Stimulated activated CD8-positive, alpha-beta memory T cell treated with anti-CD3 and anti-CD28 coated beads, Interleukin-7, amount 100 ng/mL, for 4 hours (primary cell): ENCODE data around the gene ARL15.
"Not testable (repeated sequence)": the region's sequence is repeated elsewhere in the genome, so short reads cannot be mapped to it uniquely, and the experiment has no call there.

Experiments used
- DNase-seq, 2 donors: peaks; one replicate each; pipeline ENCODE4 v3.0.0-alpha.2; 2020; ENCODE audit warnings: low read depth in 2 of 2

The ARL15 gene

GRCh38 chr5:53985796-53986195, 324.6 kb downstream of the ARL15 start:
- no peak for DNase-seq

- DNase-seq = no peak
Measured at GRCh38 chr5:53984971-53985370, 325.4 kb downstream of the ARL15 start.

- no peak for DNase-seq
Measured at GRCh38 chr5:53983568-53984460, 326.6 kb downstream of the ARL15 start.

- DNase-seq = not testable (repeated sequence)
Measured at GRCh38 chr5:53982319-53982718, 328.1 kb downstream of the ARL15 start.

DNA sequence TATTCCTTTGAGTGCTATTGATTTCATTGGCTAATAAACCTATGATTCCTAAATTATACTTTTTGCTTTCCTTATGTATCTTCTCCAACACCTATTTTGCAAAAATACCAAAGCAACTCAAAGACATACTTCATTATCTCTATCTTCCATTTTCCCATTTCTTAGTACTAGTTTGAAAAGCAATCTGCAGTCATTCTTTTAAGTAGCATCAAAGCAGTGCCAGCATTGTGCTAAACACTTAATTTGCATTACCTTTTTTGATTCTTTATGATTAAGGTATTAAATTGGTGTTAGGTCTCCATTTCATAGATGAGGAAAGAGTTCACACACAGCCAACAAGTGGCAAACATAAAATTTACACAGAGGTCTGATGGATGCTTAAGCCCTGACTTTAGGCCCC, 330.3 kb downstream of the ARL15 start:
- DNase-seq = no peak

- DNase-seq = no peak
Measured at GRCh38 chr5:53974021-53974420, 336.4 kb downstream of the ARL15 start.

DNA sequence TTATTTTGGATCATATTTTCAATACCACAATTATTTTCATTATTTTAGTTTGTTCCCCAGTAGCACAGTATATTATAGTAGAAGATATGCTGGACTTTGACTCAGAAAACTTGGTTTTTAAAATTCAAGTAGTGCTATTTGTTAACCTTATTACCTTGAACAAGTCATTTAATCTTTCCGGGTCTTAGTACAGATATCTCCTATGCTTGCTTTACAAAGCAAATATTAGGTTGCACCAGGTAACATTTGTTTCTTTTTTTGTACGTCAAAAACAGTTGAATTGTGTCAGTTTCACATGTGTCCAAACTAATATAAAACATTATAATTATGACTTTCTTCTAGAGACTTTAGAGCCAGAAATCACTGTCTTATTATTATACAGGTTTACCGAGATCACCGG, 338.1 kb downstream of the ARL15 start:
- no peak for DNase-seq

DNA sequence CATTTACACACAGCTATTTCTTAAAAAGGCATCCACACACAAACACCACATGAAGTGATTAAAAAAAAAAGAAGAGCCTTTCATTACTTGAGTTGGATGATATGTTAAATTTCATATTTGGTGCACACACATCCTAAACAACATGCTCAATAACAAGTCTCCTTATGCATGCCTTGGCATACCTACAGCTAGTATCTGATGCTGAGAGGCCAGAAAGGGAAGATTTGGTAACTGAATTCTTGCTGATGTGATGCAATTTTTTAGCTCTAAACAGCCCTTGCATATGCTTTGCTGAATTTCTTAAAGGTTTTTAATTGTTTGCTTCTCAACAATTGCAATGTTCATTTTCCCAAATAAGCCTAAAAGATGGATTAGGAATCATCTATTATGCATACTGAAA, 338.8 kb downstream of the ARL15 start:
- no peak for DNase-seq

- DNase-seq = no peak
Measured at GRCh38 chr5:53971131-53971530, 339.2 kb downstream of the ARL15 start.

GRCh38 chr5:53970475-53970874, 339.9 kb downstream of the ARL15 start:
- no peak for DNase-seq

- DNase-seq = no peak
Measured at GRCh38 chr5:53969176-53969730, 341.1 kb downstream of the ARL15 start.

GRCh38 chr5:53965459-53965858, 344.9 kb downstream of the ARL15 start:
- DNase-seq = no peak

DNA sequence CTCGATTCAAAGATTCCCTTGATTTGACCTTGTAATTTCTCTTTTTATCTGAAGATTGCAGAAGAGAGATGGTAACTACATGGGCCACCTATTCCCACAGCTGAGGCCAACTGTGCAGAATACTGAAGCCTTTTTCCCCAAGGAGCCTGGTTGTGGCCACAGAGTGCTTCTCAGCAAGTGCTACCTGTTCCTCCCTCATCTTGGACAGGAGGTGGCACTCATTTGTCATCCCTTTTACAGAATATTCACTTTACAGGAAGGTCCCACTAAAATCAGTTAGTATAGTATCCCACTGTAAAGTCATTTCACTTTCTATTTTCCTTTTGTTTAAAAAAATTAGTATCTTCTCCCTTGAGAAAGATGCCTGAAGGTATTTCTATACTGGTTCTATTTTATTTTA, 346.4 kb downstream of the ARL15 start:
- DNase-seq = no peak

- DNase-seq = no peak
Measured at GRCh38 chr5:53962306-53962705, 348.1 kb downstream of the ARL15 start.

DNA sequence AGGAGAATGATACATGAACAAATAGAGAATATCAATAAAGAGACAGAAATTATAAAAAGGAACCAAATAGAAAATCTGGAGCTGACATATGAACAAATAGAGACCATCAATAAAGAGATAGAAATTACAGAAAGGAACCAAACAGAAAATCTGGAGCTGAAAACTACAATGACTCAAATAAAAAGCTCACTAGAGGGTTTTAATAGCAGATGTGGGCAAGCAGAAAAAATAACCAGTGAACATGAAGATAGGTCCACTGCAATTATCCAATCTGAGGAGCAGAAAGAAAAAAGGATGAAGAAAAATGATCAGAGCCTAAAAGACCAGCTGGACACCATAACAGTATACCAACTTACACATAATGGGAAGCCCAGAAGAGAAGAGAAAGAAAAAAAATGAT, 353.7 kb downstream of the ARL15 start:
- DNase-seq = no peak

DNA sequence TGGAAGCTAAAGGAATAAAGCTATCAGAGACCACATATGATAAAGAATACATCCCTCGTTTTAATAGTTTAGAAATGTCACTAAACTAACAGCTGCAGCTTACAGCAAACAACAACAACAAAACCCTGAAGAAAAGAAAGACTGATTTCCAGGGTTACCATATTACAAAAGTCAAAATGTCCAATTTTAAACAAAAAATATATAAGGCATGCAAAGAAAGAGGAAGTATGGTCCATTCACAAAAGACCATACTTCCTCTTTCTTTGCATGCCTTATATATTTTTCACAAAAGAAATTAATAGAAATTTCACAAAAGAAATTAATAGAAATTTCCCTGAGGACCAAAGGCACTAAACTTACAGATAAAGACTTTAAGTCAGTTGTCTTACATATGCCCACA, 354.2 kb downstream of the ARL15 start:
- no peak for DNase-seq

- DNase-seq = no peak
Measured at GRCh38 chr5:53950621-53951020, 359.8 kb downstream of the ARL15 start.

DNA sequence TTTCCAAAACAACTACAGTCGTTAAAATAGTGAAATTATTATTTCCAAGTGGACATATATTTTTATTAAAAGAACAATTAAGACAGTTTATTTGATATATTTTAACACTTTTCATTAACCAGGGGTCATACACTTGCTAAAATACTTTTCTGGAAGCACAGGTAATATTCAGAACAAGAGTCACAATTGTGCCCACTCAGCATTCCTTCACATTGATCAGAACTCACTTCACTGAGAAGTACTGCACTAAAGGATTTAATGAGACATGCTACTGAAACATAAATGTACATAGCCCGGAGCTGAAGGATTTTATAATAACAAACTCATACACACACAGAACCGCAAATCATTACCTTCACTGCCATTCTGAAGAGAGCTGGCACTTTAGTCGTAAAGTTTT, 361.8 kb downstream of the ARL15 start:
- DNase-seq = no peak

DNA sequence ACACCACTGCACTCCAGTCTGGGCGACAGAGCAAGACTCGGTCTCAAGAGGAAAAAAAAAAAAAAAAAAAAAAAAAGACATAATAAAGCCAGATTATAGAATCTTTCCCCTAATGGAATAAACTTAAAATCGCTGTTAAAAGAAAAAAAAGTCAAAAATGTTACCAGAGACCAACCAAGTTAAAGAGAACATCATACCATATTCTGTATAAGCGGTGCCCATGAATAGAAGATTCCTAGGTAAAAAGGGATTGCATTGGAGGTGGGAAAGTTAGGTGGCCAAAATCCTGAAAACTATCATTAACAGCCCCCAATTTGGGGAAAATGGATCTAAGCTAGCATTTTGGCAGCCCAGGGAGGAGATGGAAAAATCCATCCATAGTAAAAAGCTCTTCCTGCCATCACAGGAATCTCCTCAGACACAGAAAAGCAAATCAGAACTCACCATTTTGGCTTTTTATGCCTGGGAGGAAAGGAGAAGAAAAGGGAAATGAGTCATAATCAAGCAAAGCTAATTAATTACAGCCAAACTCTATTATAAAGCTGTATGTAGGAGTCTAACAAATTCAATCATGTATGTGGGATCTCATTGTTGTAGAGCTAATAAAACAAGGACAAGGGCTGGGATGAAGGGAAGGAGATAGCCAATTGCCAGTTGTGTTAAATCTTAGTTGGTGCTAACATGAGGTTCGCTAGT, 363.8 kb downstream of the ARL15 start:
- DNase-seq = no peak

DNA sequence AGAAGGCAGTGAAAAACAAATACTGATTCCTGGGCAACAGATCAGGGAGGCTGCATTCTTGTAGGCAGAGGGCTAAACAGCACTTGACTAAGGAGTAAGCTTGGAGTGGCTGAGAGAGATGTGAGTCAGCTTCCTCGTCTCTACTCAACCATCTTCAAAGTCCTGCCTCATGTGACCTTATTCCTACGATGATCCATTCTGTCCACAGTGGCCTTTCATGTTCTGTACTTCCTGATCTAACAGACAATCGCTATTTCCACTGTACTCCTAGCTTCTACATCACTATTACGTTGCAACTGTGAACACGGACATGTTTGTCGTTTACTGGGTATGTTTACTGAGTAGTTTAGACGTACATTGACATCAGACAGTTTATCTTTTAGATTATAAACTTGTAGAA, 365.4 kb downstream of the ARL15 start:
- DNase-seq = no peak

DNA sequence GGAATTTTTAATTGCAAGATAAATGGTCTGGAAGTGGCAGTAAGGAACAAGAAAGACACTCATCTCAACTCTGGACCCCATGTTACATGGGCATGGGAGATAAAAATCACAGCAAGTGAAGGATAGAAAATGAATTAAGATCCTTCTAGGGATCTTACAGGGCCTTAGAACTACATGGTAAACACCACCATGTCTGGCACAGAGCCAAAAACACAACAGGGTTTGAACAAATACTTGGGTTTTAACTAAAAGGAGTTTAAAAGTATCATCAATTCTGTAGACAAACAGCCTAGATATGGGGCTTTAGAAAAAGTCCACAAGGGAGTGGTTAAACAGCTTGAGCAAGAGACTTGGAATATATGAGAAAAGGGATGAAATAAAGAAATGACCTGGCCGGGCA, 366.4 kb downstream of the ARL15 start:
- DNase-seq = no peak

GRCh38 chr5:53942724-53943123, 367.6 kb downstream of the ARL15 start:
- DNase-seq = no peak

- no peak for DNase-seq
Measured at GRCh38 chr5:53940921-53941320, 369.5 kb downstream of the ARL15 start.
